HG02798 (cell line): ENCODE results near the gene CECR2.

Source experiments
- ATAC-seq: cut with Tn5 transposase; IDR thresholded peaks from one replicate; pipeline ENCODE4 v1.9.1; 2021; ENCODE audit warnings: mild to moderate bottlenecking; ENCODE audit not compliant: unreplicated experiment, poor library complexity

Gene CECR2

DNA sequence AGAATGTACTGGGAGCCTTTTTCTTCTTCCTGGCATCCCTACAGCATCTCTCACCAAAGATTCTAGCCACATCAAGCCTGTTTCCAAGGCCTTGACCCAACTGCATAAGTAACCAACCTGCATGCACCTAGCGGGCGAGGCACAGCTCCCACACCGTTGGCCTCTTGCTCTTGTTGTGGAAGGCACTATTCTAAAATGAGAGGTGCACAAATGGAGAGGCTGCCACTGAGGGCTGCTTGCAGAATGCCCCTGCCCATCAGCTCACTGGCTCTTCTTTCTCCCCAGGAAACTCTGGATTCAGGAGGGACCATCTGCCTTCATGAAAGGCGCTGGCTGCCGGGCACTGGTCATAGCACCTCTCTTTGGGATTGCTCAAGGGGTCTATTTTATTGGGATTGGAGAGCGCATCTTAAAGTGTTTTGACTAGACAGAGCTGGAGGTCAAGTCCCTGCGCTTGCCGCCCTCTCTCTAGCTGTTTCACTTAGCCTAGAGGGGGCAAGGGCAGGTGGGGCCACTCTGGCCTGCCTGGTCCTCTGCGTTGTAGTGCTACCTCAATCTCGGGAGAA lies 220.6 kb downstream of the CECR2 start:
- ATAC-seq, result no peak

- ATAC-seq, result no peak
Measured at GRCh38 chr22:17590586-17590985, 221.3 kb downstream of the CECR2 start.

- no peak for ATAC-seq
Measured at GRCh38 chr22:17592201-17592600, 222.9 kb downstream of the CECR2 start.

GRCh38 chr22:17596226-17596625 lies 227.0 kb downstream of the CECR2 start:
- no peak for ATAC-seq

DNA sequence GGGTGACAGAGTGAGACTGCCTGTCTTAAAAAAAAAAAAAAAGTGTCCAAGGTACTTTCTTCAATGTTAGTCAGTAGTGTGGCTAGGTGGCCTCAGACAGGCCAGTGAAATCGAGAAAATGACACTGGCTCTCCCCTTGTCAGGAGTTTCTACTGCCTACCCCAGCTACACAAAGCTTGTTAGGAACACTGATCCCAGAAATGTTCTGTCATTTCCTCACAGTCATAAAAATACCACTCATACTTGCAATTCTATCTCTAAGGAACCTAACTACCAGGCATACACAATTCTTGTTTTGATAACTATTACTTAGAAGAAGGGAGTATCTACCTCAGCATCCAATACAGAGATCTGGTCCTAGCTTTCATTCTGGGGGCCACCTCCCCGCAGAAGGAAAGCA lies 228.0 kb downstream of the CECR2 start:
- no peak for ATAC-seq

- no peak for ATAC-seq
Measured at GRCh38 chr22:17598318-17598717, 229.1 kb downstream of the CECR2 start.

DNA sequence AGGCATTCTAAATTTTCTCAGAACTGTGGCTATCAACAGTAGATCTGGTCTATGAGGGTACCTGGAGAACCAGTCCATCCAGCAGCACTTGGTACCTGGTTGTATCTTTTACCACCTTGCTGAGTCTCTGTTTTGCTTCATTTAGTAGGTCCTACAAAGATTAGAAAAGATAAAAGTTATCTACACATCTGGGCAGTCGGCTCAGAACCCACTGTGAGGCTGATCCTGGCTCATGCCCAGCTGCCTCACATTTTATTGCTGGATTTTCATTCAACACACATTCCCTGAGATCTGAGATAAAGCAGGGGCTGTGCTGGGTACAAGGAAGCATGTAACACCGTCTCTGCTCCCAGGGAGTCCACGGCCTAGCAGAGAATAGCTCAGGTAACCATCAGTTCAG lies 231.8 kb downstream of the CECR2 start:
- ATAC-seq, result no peak

DNA sequence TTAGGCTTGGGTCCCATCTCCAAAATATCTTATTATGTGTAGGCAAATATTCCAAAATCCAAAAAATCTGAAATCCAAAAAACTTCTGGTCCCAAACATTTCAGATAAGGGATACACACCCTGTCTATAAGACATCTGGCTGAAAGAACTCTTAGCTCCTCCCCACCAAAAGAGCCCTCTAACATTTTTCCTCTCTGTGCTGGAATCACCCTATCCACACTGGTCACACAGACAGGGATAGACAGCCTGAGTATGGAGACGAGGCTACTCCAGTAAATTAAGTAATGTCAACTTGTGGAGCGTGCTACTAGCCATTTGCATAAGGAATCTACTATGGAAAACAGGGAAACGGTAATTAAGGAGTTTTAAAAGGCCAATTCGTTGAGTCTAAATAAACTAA lies 234.4 kb downstream of the CECR2 start:
- no peak for ATAC-seq

- ATAC-seq, result no peak
Measured at GRCh38 chr22:17606496-17606895, 237.2 kb downstream of the CECR2 start.
